HFF-Myc (cell line): ENCODE measurements around the gene ASB10.

Experiments
- DNase-seq: peaks from one replicate; pipeline ENCODE4 v3.0.0-alpha.2; 2011; ENCODE audit warnings: low read depth; ENCODE audit errors: extremely low read depth
- H3K4me3 ChIP-seq: replicated peaks from 2 replicates; pipeline ENCODE4 v1.5.1; 2011; ENCODE audit warnings: low read depth, mild to moderate bottlenecking, control low read depth, low read length
- TF ChIP-seq, protein P1 (sequence below): IDR thresholded peaks from 2 replicates; pipeline ENCODE4 v1.5.1; 2012; ENCODE audit warnings: mild to moderate bottlenecking, low read depth, low read length, control low read depth; ENCODE audit errors: missing control alignments

Gene ASB10

GRCh38 chr7:151232091-151232916 is 45.3 kb upstream of the ASB10 start, which contains the start of gene CHPF2:
Gene CHPF2 (plus strand): TSS chr7:151232483. CDS start chr7:151234012, 1,529 bp downstream.
- no peak for DNase-seq
- TF ChIP-seq, protein P1, sequence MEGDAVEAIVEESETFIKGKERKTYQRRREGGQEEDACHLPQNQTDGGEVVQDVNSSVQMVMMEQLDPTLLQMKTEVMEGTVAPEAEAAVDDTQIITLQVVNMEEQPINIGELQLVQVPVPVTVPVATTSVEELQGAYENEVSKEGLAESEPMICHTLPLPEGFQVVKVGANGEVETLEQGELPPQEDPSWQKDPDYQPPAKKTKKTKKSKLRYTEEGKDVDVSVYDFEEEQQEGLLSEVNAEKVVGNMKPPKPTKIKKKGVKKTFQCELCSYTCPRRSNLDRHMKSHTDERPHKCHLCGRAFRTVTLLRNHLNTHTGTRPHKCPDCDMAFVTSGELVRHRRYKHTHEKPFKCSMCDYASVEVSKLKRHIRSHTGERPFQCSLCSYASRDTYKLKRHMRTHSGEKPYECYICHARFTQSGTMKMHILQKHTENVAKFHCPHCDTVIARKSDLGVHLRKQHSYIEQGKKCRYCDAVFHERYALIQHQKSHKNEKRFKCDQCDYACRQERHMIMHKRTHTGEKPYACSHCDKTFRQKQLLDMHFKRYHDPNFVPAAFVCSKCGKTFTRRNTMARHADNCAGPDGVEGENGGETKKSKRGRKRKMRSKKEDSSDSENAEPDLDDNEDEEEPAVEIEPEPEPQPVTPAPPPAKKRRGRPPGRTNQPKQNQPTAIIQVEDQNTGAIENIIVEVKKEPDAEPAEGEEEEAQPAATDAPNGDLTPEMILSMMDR, result no peak
- peak within 1 kb of the TSS; percentile 99 for H3K4me3 ChIP-seq

GRCh38 chr7:151231080-151231479 is 44.0 kb upstream of the ASB10 start:
- no peak for DNase-seq
- TF ChIP-seq, protein P1, result no peak
- no peak overlapping the region for H3K4me3 ChIP-seq

GRCh38 chr7:151229249-151229648 is 42.2 kb upstream of the ASB10 start:
- DNase-seq, result no peak
- no peak overlapping the region for H3K4me3 ChIP-seq
- TF ChIP-seq, protein P1, result no peak

GRCh38 chr7:151228024-151228866 is 41.2 kb upstream of the ASB10 start:
- peak overlapping the region; percentile 70 for H3K4me3 ChIP-seq
- TF ChIP-seq, protein P1, result no peak
- DNase-seq, result no peak

DNA sequence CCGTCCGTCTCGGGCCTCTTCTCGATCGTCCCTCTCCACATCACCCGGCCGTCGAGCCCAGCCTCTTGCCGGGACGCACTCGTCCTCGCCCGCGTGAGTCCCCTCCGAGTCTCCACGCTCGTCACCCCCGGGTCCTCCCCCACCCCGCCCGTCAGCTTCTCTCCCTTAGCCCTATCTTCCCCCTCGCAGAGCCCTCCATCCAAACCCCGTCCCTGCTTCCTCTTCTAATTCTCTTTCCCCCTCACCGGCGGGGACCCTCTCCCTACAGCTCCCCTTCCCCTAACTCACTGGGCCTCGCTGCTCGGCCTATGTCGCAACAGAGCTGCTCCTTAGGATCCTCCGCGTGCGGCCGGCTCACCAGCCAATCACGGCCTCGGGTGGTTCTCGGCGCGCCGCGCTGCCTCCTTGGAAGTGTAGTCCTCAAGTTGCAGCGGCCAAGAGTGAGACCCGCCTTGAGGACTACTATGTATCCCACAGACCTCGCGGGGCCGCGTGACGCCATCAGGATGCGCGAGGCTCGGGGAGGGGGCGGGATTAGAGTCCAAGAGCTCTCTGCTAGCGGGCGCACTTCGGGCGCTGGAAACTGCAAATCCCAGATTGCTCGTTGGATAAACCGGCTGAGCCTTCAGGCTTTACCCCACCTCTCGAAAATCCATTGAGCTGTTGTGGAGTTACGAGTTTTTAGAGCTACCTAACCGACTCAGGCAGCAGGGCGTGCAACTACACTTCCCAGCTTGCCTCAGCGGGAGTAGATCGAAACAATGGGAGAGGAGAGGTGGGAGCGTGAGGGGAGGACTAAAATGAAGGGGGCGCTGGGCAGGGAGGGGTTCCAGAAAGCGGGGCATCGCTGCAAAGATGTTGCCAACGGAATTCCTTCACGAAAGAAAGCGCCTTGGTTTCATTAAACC is 40.1 kb upstream of the ASB10 start, which contains the start of gene ABCF2:
ABCF2 (minus strand) TSS at position 331 of the 908 bp plus-strand sequence. CDS start 747 bp downstream, outside the sequence.
- TF ChIP-seq, protein P1, result no peak
- peak; percentile 91 for DNase-seq
- peak within 1 kb of the TSS; percentile 70 for H3K4me3 ChIP-seq

DNA sequence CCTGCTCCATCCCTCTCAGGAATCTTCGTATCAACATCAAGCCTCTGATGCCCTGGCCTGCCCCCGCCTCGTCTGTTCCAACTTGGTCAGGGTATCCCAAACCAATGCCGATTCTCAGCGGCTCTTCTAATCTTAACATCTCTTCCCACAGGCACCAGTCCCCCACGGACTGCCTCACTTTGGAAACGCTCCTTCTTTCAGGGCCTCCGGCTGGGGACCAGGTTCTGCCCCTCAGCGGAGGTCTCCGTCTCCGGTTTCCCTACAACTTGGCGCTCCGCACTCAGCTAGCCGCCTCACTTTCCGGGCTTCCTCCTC is 39.5 kb upstream of the ASB10 start:
- H3K4me3 ChIP-seq, result peak overlapping the region; percentile 70
- TF ChIP-seq, protein P1, result no peak
- no peak for DNase-seq
